ENCODE measurements around the gene CCL22.

The CCL22 gene

GRCh38 chr16:57382535-57383275 lies 24.1 kb downstream of the CCL22 start:
- no peak for FAIRE-seq
- TF ChIP-seq SPI1 (IDR thresholded peaks at IDR 0.05; ENCODE audit: low read depth, low read length) (no peak), POLR2AphosphoS5 (IDR thresholded peaks at IDR 0.05; ENCODE audit: low read depth, low read length) (no peak), POLR2A (IDR thresholded peaks at IDR 0.05; ENCODE audit: low read depth, low read length) (no peak), POU2F2 (IDR thresholded peaks at IDR 0.05; ENCODE audit: low read depth, low read length) (no peak), TAF1 (IDR thresholded peaks at IDR 0.05; ENCODE audit: low read depth, low read length) (no peak), PAX5 (IDR thresholded peaks at IDR 0.05; ENCODE audit: insufficient read depth, low read length, severe bottlenecking) (no peak)

GRCh38 chr16:57383276-57384247 lies 25.0 kb downstream of the CCL22 start:
- DNase-seq (ENCODE audit: insufficient read length, low spot score) (no peak), FAIRE-seq (no peak)
- TF ChIP-seq POLR2AphosphoS5 (IDR thresholded peaks at IDR 0.05; ENCODE audit: low read depth, low read length): no peak
- no peak for TF ChIP-seq SPI1 (IDR thresholded peaks at IDR 0.05; ENCODE audit: low read depth, low read length)
- no peak for TF ChIP-seq POLR2A (IDR thresholded peaks at IDR 0.05; ENCODE audit: low read depth, low read length)
- TF ChIP-seq PAX5 (IDR thresholded peaks at IDR 0.05; ENCODE audit: insufficient read depth, low read length, severe bottlenecking): no peak
- TF ChIP-seq TAF1 (IDR thresholded peaks at IDR 0.05; ENCODE audit: low read depth, low read length): no peak
- no peak for TF ChIP-seq POU2F2 (IDR thresholded peaks at IDR 0.05; ENCODE audit: low read depth, low read length)

More at GRCh38 chr16:57382535-57383275, 24.1 kb downstream of the CCL22 start:
- no peak for DNase-seq (ENCODE audit: insufficient read length, low spot score)

GRCh38 chr16:57384248-57385070 lies 25.9 kb downstream of the CCL22 start:
- FAIRE-seq (no peak), DNase-seq (ENCODE audit: insufficient read length, low spot score) (no peak)
- no peak for TF ChIP-seq TAF1 (IDR thresholded peaks at IDR 0.05; ENCODE audit: low read depth, low read length)
- TF ChIP-seq SPI1 (IDR thresholded peaks at IDR 0.05; ENCODE audit: low read depth, low read length): peak; percentile 81

- no peak for FAIRE-seq
Measured at GRCh38 chr16:57385083-57385482, 26.5 kb downstream of the CCL22 start.

GRCh38 chr16:57386381-57386951 lies 27.9 kb downstream of the CCL22 start:
- TF ChIP-seq PAX5 (IDR thresholded peaks at IDR 0.05; ENCODE audit: insufficient read depth, low read length, severe bottlenecking) (no peak), TAF1 (IDR thresholded peaks at IDR 0.05; ENCODE audit: low read depth, low read length) (no peak), POU2F2 (IDR thresholded peaks at IDR 0.05; ENCODE audit: low read depth, low read length) (no peak), POLR2AphosphoS5 (IDR thresholded peaks at IDR 0.05; ENCODE audit: low read depth, low read length) (no peak), SPI1 (IDR thresholded peaks at IDR 0.05; ENCODE audit: low read depth, low read length) (no peak), POLR2A (IDR thresholded peaks at IDR 0.05; ENCODE audit: low read depth, low read length) (no peak)
- no peak for FAIRE-seq
- no peak for DNase-seq (ENCODE audit: insufficient read length, low spot score)

More at GRCh38 chr16:57385083-57385482, 26.5 kb downstream of the CCL22 start:
- no peak for TF ChIP-seq POLR2AphosphoS5 (IDR thresholded peaks at IDR 0.05; ENCODE audit: low read depth, low read length)
- TF ChIP-seq POLR2A (IDR thresholded peaks at IDR 0.05; ENCODE audit: low read depth, low read length): no peak
- TF ChIP-seq POU2F2 (IDR thresholded peaks at IDR 0.05; ENCODE audit: low read depth, low read length): no peak
- TF ChIP-seq TAF1 (IDR thresholded peaks at IDR 0.05; ENCODE audit: low read depth, low read length): no peak
- no peak for TF ChIP-seq SPI1 (IDR thresholded peaks at IDR 0.05; ENCODE audit: low read depth, low read length)
- no peak for TF ChIP-seq PAX5 (IDR thresholded peaks at IDR 0.05; ENCODE audit: insufficient read depth, low read length, severe bottlenecking)
- no peak for DNase-seq (ENCODE audit: insufficient read length, low spot score)

- TF ChIP-seq POLR2A (IDR thresholded peaks at IDR 0.05; ENCODE audit: low read depth, low read length): 0 out of 2 replicates have a peak, but pooled peaks have one; percentile 46
- no peak for TF ChIP-seq PAX5 (IDR thresholded peaks at IDR 0.05; ENCODE audit: insufficient read depth, low read length, severe bottlenecking)
- 0 out of 2 replicates have a peak, but pooled peaks have one; percentile 18 for TF ChIP-seq POLR2AphosphoS5 (IDR thresholded peaks at IDR 0.05; ENCODE audit: low read depth, low read length)
- DNase-seq (ENCODE audit: insufficient read length, low spot score) (no peak), FAIRE-seq (peak; percentile 40)
Measured at GRCh38 chr16:57387598-57388354, 29.2 kb downstream of the CCL22 start.

- TF ChIP-seq POU2F2 (IDR thresholded peaks at IDR 0.05; ENCODE audit: low read depth, low read length) (peak; percentile 75), POLR2A (IDR thresholded peaks at IDR 0.05; ENCODE audit: low read depth, low read length) (no peak; the same call in 1 of the 2 replicates), SPI1 (IDR thresholded peaks at IDR 0.05; ENCODE audit: low read depth, low read length) (no peak), PAX5 (IDR thresholded peaks at IDR 0.05; ENCODE audit: insufficient read depth, low read length, severe bottlenecking) (peak; percentile 15)
- FAIRE-seq (peak; percentile 97), DNase-seq (ENCODE audit: insufficient read length, low spot score) (no peak)
Measured at GRCh38 chr16:57388359-57389086, 29.9 kb downstream of the CCL22 start.

GRCh38 chr16:57389087-57389468 lies 30.5 kb downstream of the CCL22 start:
- no peak for TF ChIP-seq PAX5 (IDR thresholded peaks at IDR 0.05; ENCODE audit: insufficient read depth, low read length, severe bottlenecking)
- TF ChIP-seq POLR2A (IDR thresholded peaks at IDR 0.05; ENCODE audit: low read depth, low read length): no peak
- no peak for TF ChIP-seq SPI1 (IDR thresholded peaks at IDR 0.05; ENCODE audit: low read depth, low read length)
- no peak for TF ChIP-seq TAF1 (IDR thresholded peaks at IDR 0.05; ENCODE audit: low read depth, low read length)
- TF ChIP-seq POLR2AphosphoS5 (IDR thresholded peaks at IDR 0.05; ENCODE audit: low read depth, low read length): no peak
- no peak for TF ChIP-seq POU2F2 (IDR thresholded peaks at IDR 0.05; ENCODE audit: low read depth, low read length)
- no peak for DNase-seq (ENCODE audit: insufficient read length, low spot score)
- no peak for FAIRE-seq

All from GM12891 (cell line).